CD4-positive, alpha-beta T cell treated with Interleukin-12 subunit alpha and Interleukin-12 subunit beta, for 1 hour (primary cell): ENCODE measurements around the gene HIF1A.
"Not testable (repeated sequence)": the region's sequence is repeated elsewhere in the genome, so short reads cannot be mapped to it uniquely, and the experiment has no call there.

Source experiments
- DNase-seq: peaks from one replicate; pipeline ENCODE4 v3.0.0-alpha.2; 2020

The HIF1A gene

DNA sequence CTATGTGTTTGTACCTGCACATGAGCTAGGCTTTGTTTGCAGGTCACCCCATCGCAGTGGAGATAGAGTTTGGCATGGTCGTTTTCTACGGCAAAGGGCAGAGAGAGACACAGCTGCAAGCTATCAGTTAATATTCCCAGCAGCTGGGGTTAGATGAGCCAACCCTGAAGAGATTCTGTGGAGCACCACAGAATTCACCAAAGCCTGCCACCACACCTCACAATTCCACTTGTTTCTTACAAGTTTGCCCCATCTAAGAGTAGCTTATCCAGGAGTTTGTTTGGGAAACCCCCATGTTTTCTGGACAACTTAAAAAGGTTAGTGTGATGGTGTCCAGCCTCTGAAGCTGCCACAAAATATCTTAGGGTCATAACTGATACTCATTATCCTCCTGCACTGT is 20.0 kb upstream of the HIF1A start:
- DNase-seq = no peak

DNA sequence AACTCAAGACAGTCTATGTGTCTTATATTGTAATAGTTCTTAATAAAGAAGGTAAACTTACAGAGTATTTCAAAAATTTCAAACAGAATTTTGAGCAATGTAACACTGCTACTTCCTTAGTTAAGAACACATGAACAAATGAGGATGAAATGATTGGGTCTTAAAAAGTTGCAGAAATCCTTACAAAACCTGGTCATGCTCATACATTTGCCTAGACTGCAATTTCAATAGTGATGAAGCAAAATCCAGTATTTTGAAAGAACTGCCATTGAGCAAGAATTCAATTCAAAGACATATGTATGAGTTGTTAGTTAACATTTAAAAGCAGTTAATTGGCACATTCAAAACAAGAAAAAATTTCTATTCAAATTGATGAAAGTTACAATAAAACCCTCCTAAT is 17.8 kb upstream of the HIF1A start:
- DNase-seq = no peak

GRCh38 chr14:61678975-61679374 is 16.3 kb upstream of the HIF1A start:
- DNase-seq = no peak

- no peak for DNase-seq
Observed at GRCh38 chr14:61681413-61681812, 13.9 kb upstream of the HIF1A start.

DNA sequence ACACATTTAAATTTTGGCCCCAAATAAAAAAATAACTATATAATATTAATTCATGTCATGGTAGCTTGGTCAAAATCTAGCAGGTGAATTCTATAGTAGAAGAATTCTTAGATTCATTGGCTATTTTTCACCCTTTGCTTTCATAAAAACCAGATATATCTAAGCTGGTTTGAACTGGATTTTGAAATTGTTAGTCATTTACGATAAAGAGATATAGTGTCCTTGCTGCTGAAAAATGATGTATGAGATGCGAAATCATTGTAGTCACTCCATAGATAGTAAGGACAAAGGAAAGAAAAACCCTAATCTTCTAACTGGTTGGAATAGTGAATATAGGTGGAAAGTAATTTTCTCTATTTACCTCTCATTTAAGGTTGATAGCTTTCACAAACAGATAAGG is 12.2 kb upstream of the HIF1A start:
- no peak for DNase-seq

GRCh38 chr14:61690039-61690438 is 5.3 kb upstream of the HIF1A start:
- no peak for DNase-seq

GRCh38 chr14:61690982-61691381 is 4.3 kb upstream of the HIF1A start:
- no peak for DNase-seq

GRCh38 chr14:61691495-61691894 is 3.8 kb upstream of the HIF1A start:
- DNase-seq = no peak

DNA sequence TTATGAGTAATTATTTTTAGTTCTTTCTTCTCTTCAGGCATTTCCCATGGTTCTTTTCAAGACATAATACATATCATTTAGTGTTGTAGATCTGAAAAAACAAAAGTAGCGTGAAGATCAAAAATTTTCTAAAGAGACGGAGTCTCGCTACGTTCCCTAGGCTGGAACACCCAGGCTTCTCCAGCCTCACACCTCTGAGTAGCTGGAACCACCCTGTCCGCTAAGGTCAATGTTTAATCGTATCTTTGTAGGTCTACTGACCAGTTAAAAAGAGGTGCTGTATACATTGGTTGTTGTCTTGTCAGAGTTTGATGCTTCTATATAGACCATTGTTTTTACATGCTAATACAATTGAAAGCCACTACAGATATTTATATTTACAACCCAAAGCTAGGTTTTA is 1.3 kb upstream of the HIF1A start:
- DNase-seq = no peak

- peak; percentile 51 for DNase-seq
Observed at GRCh38 chr14:61695695-61696527, 598 bp downstream of the HIF1A start.

- no peak for DNase-seq
Observed at GRCh38 chr14:61696753-61697318, 1.5 kb downstream of the HIF1A start.

- DNase-seq = no peak
Observed at GRCh38 chr14:61698206-61698980, 3.1 kb downstream of the HIF1A start.

- no peak for DNase-seq
Observed at GRCh38 chr14:61699027-61699426, 3.7 kb downstream of the HIF1A start.

GRCh38 chr14:61700104-61700886 is 5.0 kb downstream of the HIF1A start:
- DNase-seq = no peak

GRCh38 chr14:61701946-61702345 is 6.6 kb downstream of the HIF1A start:
- no peak for DNase-seq

DNA sequence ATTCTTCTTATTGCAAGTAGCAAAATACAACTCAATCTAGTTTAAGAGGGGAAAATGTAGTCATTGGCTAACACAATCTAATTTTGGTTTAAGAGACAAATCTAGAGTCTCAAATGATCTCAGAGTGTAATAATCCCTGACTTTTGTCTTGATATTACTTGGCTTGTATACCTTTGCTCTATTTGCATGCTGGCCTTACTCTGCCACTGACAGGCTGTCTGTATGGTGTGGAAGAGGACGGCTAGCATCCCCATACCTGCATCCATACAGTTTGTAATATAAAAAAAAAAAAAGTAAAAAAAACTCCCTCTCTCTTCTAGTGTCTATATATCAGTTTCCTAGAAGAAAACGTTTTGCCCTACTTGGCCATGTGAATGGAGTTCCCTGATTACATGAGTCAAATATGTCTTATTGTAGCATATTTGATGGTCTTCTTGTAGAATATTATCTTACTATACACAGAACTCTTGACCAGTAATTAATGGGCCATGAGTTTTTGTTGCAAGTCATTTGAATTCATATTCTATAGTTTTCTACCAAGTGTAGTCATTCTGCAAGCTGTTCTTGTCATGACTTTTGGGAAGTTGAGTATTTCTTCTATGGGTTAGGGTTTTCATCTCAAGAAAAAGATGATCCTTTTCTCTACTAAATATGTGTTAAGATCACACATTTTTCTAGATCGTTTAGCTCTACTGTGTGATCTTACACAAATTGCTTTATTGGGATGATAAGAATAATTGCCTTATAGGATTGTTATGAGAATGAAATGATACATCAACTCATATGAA is 8.2 kb downstream of the HIF1A start:
- DNase-seq = no peak

GRCh38 chr14:61704554-61704953 is 9.2 kb downstream of the HIF1A start:
- DNase-seq = no peak

GRCh38 chr14:61705017-61705416 is 9.7 kb downstream of the HIF1A start:
- no peak for DNase-seq

- no peak for DNase-seq
Observed at GRCh38 chr14:61706096-61706690, 10.9 kb downstream of the HIF1A start.

DNA sequence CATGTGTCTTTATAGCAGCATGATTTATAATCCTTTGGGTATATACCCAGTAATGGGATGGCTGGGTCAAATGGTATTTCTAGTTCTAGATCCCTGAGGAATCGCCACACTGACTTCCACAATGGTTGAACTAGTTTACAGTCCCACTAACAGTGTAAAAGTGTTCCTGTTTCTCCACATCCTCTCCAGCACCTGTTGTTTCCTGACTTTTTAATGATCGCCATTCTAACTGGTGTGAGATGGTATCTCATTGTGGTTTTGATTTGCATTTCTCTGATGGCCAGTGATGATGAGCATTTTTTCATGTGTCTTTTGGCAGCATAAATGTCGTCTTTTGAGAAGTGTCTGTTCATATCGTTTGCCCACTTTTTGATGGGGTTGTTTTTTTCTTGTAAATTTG is 12.5 kb downstream of the HIF1A start:
- not testable (repeated sequence) for DNase-seq

DNA sequence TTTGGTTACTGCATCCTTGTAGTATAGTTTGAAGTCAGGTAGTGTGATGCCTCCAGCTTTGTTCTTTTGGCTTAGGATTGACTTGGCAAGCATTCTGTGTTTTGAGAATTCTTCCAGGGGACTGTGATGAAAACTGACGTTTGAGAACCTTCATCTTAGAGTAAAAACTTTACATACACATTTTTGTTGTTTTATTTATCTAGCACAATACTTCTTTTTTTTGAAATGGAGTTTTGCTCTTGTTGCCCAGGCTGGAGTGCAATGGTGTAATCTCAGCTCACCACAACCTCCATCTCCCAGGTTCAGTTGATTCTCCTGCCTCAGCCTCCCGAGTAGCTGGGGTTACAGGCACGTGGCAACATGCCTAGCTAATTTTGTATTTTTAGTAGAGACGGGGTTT is 13.4 kb downstream of the HIF1A start:
- not testable (repeated sequence) for DNase-seq
